GM21825 (cell line): ENCODE data around the gene GPT2.
"Not testable (repeated sequence)": the region's sequence is repeated elsewhere in the genome, so short reads cannot be mapped to it uniquely, and the experiment has no call there.

Source experiments
- ATAC-seq: cut with Tn5 transposase; IDR thresholded peaks from one replicate; pipeline ENCODE4 v1.9.1; 2021; ENCODE audit warnings: mild to moderate bottlenecking, moderate library complexity; ENCODE audit not compliant: unreplicated experiment

Gene GPT2

DNA sequence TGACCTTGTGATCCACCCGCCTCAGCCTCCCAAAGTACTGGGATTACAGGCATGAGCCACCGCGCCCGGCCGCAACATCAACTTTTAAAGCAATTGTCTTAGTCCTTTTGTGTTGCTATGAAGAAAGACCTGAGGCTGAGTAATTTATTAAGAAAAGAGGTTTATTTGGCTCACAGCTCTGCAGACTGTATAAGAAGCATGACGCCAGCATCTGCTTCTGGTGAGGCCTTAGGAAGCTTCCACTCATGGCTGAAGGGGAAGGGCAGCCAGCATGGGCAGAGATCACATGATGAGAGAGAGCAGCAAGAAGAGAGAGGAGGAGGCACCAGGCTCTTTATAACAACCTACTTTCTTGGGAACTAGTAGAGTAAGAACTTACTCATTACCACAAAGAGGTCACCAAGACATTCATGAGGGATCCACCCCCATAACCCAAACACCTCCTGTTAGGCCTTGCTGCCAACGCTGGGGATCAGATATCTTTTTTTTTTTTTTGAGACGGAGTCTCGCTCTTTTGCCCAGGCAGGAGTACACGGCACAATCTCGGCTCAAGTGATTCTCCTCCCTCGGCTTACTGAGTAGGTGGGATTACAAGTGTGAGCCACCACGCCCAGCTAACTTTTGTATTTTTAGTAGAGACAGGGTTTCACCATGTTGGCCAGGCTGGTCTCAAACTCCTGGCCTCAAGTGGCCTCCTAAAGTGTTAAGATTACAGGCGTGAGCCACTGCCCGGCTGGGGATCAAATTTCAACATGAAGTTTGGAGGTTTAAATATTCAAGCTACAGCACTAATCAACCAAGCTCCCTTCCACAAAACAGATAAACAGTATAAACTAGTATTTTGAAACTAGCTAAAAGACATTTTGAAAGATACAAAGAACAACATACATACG is 21.4 kb upstream of the GPT2 start:
- no peak for ATAC-seq

- ATAC-seq = no peak
Measured at GRCh38 chr16:46866286-46866685, 17.9 kb upstream of the GPT2 start.

- not testable (repeated sequence) for ATAC-seq
Measured at GRCh38 chr16:46867486-46867885, 16.7 kb upstream of the GPT2 start.

GRCh38 chr16:46868891-46869290 is 15.3 kb upstream of the GPT2 start:
- ATAC-seq = not testable (repeated sequence)

DNA sequence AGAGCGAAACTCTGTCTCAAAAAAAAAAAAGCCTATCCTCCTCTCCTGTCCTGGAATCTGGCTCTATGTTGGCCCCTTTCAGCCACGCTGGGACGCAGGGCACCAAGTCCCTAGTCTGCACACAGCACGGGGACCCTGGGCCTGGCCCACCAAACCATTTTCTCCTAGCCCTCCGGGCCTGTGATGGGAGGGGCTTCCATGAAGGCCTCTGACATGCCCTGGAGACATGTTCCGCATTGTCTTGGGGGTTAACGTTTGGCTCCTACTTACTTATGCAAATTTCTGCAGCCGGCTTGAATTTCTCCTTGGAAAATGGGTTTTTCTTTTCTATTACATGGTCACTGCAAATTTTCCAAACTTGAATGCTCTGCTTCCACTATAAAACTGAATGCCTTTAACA is 12.6 kb upstream of the GPT2 start:
- ATAC-seq = no peak

GRCh38 chr16:46873201-46873600 is 11.0 kb upstream of the GPT2 start:
- ATAC-seq = no peak

DNA sequence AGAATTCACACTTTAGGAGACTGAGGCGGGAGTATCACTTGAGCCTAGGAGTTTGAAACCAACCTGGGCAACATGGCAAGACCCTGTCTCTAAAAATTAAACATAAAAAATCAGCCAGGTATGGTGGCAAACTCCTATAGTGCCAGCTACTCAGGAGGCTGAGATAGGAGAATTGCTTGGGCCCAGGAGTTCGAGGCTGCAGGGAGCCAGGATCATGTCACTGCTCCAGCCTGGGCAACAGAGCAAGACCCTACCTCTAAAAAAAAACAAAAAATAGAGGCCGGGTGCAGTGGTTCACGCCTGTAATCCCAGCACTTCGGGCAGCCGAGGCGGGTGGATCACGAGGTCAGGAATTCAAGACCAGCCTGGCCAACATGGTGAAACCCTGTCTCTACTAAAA is 8.9 kb upstream of the GPT2 start:
- ATAC-seq = no peak

- no peak for ATAC-seq
Measured at GRCh38 chr16:46882304-46882939, 1.7 kb upstream of the GPT2 start.

- ATAC-seq = no peak
Measured at GRCh38 chr16:46882940-46883307, 1.2 kb upstream of the GPT2 start.

DNA sequence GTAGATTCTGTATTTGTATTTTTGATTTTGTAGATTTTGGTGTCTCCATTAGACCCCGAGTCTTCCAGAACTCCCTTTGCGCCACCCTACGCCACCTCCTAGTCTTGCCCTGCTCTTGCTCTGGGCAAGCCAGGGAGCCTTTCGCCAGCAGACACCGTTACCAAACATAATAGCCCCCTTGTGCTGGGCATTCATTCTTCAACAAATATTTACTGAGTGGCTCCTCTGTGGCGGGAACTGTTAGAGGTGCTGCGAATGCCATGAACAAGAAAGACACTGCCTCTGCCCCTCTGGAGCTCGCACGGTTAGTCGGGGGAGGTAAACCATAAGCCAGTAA is 841 bp upstream of the GPT2 start:
- ATAC-seq = no peak

DNA sequence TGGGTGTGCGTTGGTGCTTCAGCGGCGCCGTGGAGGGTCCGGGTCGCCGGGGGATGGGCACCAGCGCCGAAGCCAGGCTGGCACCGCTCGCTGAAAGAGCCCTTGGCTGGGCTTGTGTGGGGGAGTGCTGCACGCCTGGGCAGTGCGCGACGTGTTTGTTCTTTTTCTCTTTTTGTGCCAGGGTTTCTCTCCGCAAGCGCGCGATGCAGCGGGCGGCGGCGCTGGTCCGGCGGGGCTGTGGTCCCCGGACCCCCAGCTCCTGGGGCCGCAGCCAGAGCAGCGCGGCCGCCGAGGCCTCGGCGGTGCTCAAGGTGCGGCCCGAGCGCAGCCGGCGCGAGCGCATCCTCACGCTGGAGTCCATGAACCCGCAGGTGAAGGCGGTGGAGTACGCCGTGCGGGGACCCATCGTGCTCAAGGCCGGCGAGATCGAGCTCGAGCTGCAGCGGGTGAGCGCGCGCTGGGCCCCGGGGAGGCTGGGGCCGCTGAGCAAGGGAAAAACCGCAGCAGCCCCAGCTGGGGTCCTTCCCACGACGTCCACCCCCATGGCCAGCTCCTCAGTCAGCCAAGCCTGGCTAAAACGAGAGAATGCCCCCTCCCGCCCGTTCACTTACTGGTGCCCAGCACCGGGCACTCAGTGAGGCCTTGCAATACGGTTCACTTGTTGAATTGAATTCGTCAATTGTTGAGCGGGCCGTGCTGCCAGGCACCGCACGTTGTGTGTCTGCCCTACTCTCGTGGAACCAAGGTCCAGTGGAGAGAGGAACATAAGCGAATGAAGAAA is 541 bp downstream of the GPT2 start:
- ATAC-seq = peak; percentile 24

GRCh38 chr16:46885960-46886763 is 2.0 kb downstream of the GPT2 start:
- ATAC-seq = no peak

DNA sequence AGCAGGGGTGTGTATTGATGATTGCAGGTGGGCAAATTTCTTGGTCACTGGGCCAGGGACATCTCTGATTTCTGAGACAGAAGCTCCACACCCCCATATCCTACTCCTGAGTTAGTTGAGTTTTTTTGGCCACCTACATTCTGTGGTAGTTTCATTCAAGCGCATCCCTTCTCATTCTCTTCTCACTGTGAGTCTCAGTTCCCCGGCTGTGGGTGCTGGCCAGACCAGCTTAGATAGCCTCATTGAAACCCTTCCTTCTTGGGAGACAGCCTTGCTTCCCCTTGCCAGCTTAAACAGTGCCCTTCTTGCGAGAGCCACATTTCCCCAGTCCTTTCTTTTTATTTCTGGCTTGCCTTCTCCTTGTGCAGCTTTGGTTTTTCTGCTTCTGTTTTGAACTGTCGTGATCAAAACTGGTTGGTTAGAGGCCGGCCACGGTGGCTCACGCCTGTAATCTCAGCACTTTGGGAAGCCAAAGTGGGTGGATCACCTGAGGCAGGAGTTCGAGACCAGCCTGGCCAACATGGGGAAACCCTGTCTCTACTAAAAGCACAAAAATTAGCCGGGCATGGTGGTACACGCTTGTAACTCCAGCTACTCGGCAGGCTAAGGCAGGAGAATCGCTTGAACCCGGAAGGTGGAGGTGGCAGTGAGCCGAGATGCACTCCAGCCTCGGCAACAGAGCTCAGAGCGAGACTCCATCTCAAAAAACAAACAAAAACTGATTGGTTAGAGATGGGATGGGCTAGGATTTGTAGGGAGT is 2.8 kb downstream of the GPT2 start:
- no peak for ATAC-seq

DNA sequence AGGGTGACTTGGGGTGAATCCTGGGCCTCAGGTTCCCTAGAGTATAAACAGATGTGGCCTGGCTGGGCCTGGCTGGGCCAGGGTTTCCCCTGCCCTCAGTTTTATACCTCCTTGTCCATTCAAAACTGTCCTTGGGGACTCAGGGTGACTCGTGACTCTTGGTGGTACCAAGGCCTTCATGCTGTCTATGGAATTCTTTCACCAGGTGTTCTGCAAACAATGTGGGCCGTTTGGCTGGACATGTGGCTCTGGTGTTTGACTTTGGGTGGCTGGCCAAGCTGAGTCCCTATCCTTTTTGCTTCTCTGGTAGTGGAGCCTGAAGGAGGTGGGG is 3.3 kb downstream of the GPT2 start:
- no peak for ATAC-seq

GRCh38 chr16:46889245-46889941 is 5.2 kb downstream of the GPT2 start:
- ATAC-seq = no peak

- ATAC-seq = no peak
Measured at GRCh38 chr16:46889942-46890300, 5.8 kb downstream of the GPT2 start.

GRCh38 chr16:46891910-46892309 is 7.7 kb downstream of the GPT2 start:
- ATAC-seq = no peak

DNA sequence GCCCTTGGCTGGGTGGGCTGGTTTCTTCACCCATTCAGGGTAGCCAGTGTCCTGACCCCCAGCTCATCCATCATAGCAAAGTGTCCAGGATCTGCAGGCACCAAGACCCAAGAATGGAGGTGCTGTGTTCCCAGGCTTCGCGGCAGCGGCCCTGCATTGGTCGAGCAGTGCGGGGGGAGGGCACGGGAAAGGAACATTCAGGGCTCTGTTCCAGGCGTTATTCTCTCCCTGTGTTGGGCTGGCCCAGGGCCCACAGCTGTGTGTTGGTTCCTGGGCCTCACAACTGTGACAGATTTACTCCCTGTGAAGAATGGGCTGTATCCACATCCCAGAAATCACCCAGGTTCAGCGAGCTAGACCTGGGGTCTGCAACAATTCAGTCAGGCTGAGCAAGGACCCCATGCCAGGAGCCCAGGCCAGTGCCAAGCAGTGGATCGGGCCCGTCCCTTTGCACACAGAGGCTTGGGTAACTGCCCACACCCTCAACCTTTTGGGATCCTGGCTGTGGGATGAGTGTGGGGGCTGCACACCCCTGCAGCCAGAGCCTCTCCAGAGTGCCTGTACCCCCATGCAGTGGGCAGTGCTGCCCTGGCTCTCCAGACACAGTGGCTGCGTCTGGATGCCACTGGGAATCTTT is 10.0 kb downstream of the GPT2 start:
- ATAC-seq = no peak
